OCI-LY1 (cell line): ENCODE data around the gene CHAT.

ENCODE experiments used
- H2AFZ ChIP-seq: fragments of 200-600 bp; sonication (generic), shearing (Covaris generic); 2 replicates; pipeline ENCODE4 v1.6.0; 2014; ENCODE audit warnings: antibody characterized with exemption, mild to moderate bottlenecking, low read length
- H3F3A ChIP-seq: fragments of 200-600 bp; sonication (generic), shearing (Covaris generic); 2 replicates; pipeline ENCODE4 v1.6.0; 2014; ENCODE audit warnings: mild to moderate bottlenecking, antibody characterized with exemption, low read length, moderate library complexity; ENCODE audit not compliant: insufficient read depth
- H3K27ac ChIP-seq: fragments of 200-600 bp; sonication (generic); 2 replicates; pipeline ENCODE4 v1.5.1; 2014; ENCODE audit warnings: low read length, mixed run types, mild to moderate bottlenecking, low read depth; ENCODE audit not compliant: poor library complexity, severe bottlenecking
- H3K27me3 ChIP-seq: fragments of 200-600 bp; sonication (generic); 2 replicates; pipeline ENCODE4 v1.6.0; 2014; ENCODE audit warnings: antibody characterized with exemption, mild to moderate bottlenecking, low read length, moderate library complexity; ENCODE audit not compliant: insufficient read depth
- H3K36me3 ChIP-seq: fragments of 200-600 bp; sonication (generic); 2 replicates; pipeline ENCODE4 v1.6.1; 2014; ENCODE audit warnings: mild to moderate bottlenecking, antibody characterized with exemption, low read length, moderate library complexity, mixed read lengths; ENCODE audit not compliant: insufficient read depth
- H3K4me1 ChIP-seq: fragments of 200-600 bp; sonication (generic); 2 replicates; pipeline ENCODE4 v1.5.1; 2014; ENCODE audit warnings: mild to moderate bottlenecking, low read length, moderate library complexity; ENCODE audit not compliant: insufficient read depth, severe bottlenecking
- H3K4me2 ChIP-seq: fragments of 200-600 bp; sonication (generic), shearing (Covaris generic); 2 replicates; pipeline ENCODE4 v1.6.1; 2014; ENCODE audit warnings: low read length
- H3K4me3 ChIP-seq: fragments of 200-600 bp; sonication (generic); 2 replicates; pipeline ENCODE4 v1.5.1; 2014; ENCODE audit warnings: low read length, low read depth, mild to moderate bottlenecking, mixed read lengths; ENCODE audit not compliant: poor library complexity, severe bottlenecking
- H3K79me2 ChIP-seq: fragments of 200-600 bp; shearing (Covaris generic); 2 replicates; pipeline ENCODE4 v1.6.1; 2016; ENCODE audit warnings: mixed run types, low read length, mixed read lengths; ENCODE audit not compliant: insufficient read depth
- H3K9ac ChIP-seq: fragments of 200-600 bp; sonication (generic), shearing (Covaris generic); 2 replicates; pipeline ENCODE4 v1.6.1; 2014; ENCODE audit warnings: mild to moderate bottlenecking, low read length, mixed read lengths
- H3K9me2 ChIP-seq: fragments of 200-600 bp; sonication (generic), shearing (Covaris generic); 2 replicates; pipeline ENCODE4 v1.6.1; 2014; ENCODE audit warnings: low read depth, mild to moderate bottlenecking, low read length, mixed read lengths
- H3K9me3 ChIP-seq: fragments of 200-600 bp; shearing (Covaris generic); 2 replicates; pipeline ENCODE4 v1.6.1; 2014; ENCODE audit warnings: low read length, mixed read lengths
- H4K20me1 ChIP-seq: fragments of 200-600 bp; sonication (generic), shearing (Covaris generic); 2 replicates; pipeline ENCODE4 v1.6.0; 2016; ENCODE audit warnings: mild to moderate bottlenecking, low read length; ENCODE audit not compliant: insufficient read depth
- EZH2 ChIP-seq: fragments of 200-600 bp; sonication (generic), shearing (Covaris generic); IDR thresholded peaks from 2 replicates; pipeline ENCODE4 v1.8.0; 2017; ENCODE audit warnings: borderline replicate concordance, mixed run types, mild to moderate bottlenecking, antibody characterized with exemption, low read length, moderate library complexity, mixed read lengths
- TF ChIP-seq, protein P1 (sequence below): fragments of 200-600 bp; sonication (generic), shearing (Covaris generic); IDR thresholded peaks from 2 replicates; pipeline ENCODE4 v1.5.1; 2017; ENCODE audit warnings: mild to moderate bottlenecking, antibody characterized with exemption, low read length, moderate library complexity, mixed read lengths

CHAT gene

DNA sequence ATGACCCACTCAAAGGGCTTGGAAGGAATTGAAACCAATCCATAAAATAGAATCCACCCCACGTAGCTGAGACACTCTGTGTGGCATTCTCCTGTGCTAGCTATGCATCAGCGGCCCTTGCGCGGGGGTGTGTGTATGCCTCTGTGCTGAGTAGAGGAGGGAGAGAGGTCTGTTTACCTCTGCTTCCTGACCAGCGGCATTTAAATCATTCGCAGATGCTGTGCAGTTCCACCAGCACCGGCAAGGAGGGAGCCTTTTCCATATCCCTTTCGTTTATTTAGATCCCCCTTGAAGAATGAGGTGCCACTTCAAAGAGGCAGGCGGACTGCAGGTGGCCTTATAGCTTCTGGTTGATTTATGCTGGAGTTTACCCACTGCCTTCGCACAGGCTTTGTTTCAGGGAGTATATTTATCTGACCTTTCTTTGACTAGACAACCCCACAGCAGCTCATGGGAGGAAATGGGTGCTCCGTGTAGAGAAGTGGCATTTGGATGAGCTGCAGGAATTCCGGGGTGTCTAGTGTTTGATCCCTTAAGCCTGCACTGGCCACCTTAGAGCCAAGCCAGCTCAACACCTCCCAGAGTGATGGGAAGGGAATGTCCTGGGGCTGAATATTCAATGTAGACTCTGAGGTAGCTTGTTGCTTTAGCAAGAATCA is 77.0 kb downstream of the CHAT start:
- no peak overlapping the region for H3K9ac ChIP-seq
- H3F3A ChIP-seq: no peaks in the 10 kb centered on the region
- H3K4me3 ChIP-seq: no peak overlapping the region
- no peak overlapping the region for H2AFZ ChIP-seq
- H3K9me2 ChIP-seq: no peaks in the 10 kb centered on the region
- H3K4me2 ChIP-seq: no peak overlapping the region
- no peaks in the 10 kb centered on the region for H4K20me1 ChIP-seq
- H3K36me3 ChIP-seq: no peaks in the 10 kb centered on the region
- H3K27ac ChIP-seq: no peak overlapping the region
- TF ChIP-seq EZH2: no peak
- TF ChIP-seq, protein P1, sequence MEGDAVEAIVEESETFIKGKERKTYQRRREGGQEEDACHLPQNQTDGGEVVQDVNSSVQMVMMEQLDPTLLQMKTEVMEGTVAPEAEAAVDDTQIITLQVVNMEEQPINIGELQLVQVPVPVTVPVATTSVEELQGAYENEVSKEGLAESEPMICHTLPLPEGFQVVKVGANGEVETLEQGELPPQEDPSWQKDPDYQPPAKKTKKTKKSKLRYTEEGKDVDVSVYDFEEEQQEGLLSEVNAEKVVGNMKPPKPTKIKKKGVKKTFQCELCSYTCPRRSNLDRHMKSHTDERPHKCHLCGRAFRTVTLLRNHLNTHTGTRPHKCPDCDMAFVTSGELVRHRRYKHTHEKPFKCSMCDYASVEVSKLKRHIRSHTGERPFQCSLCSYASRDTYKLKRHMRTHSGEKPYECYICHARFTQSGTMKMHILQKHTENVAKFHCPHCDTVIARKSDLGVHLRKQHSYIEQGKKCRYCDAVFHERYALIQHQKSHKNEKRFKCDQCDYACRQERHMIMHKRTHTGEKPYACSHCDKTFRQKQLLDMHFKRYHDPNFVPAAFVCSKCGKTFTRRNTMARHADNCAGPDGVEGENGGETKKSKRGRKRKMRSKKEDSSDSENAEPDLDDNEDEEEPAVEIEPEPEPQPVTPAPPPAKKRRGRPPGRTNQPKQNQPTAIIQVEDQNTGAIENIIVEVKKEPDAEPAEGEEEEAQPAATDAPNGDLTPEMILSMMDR: no peak
- no peaks in the 10 kb centered on the region for H3K9me3 ChIP-seq
- H3K4me1 ChIP-seq: no peaks in the 10 kb centered on the region
- H3K27me3 ChIP-seq: no peaks in the 10 kb centered on the region
- no peaks in the 10 kb centered on the region for H3K79me2 ChIP-seq

DNA sequence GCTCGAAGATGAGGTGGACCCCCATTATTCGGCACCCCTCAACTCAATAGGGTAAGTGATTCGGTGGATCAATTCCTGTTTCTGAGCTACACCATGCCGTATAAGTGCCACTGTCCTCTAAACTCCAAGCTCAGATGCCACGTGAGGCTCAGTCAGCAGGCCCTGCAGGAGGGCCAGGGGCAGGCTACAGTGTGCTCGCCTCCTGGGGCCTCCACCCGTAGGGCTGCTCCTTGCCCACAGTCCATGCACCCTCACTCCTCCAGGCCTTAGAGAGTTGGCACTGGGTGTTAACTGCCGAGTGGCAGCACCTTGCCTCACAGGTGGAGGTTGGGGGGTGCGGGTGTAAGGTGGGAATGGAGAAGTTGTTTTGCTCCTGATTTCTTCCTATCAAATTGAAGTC is 77.8 kb downstream of the CHAT start:
- Histone ChIP-seq H3K79me2 (no peaks in the 10 kb centered on the region), H3K4me3 (no peak overlapping the region), H3K36me3 (no peaks in the 10 kb centered on the region), H3K9me3 (no peaks in the 10 kb centered on the region), H3K27ac (no peak overlapping the region), H3F3A (no peaks in the 10 kb centered on the region), H3K9ac (no peak overlapping the region), H3K4me1 (no peaks in the 10 kb centered on the region), H3K27me3 (no peaks in the 10 kb centered on the region), H2AFZ (no peak overlapping the region), H4K20me1 (no peaks in the 10 kb centered on the region), H3K4me2 (no peak overlapping the region), H3K9me2 (no peaks in the 10 kb centered on the region)
- TF ChIP-seq, protein P1: no peak
- no peak for TF ChIP-seq EZH2

DNA sequence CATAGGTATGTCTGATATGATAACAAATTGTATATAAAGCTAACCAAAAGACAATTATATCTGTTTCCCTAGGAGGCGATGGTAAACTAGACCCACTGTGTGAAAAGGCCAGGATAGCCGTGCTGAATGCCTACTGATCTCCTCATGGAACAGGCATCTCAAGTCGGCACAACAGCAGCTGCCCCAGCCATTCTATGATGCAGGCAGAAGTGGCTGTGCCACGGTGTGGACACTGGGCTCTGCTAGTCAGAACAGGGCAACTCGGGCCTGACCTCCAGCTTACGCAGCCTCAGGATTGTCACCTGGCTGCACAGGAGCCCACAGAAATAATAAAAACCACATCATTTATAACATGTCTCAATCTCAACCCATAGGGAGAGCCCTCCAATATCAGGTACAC is 80.6 kb downstream of the CHAT start:
- Histone ChIP-seq H3K9ac (no peak overlapping the region), H3K9me2 (no peaks in the 10 kb centered on the region), H3K27ac (no peak overlapping the region), H4K20me1 (no peaks in the 10 kb centered on the region), H3K79me2 (no peaks in the 10 kb centered on the region), H3F3A (no peaks in the 10 kb centered on the region), H3K4me3 (no peak overlapping the region), H2AFZ (no peak overlapping the region), H3K4me2 (no peak overlapping the region), H3K4me1 (no peaks in the 10 kb centered on the region), H3K9me3 (no peaks in the 10 kb centered on the region), H3K36me3 (no peaks in the 10 kb centered on the region), H3K27me3 (no peaks in the 10 kb centered on the region)
- TF ChIP-seq, protein P1: no peak
- TF ChIP-seq EZH2: no peak
